HL-60 (cell line): ENCODE data around the gene SH2D3A.

Source experiments
- GABPA ChIP-seq: IDR thresholded peaks from 2 replicates; pipeline ENCODE4 v1.6.1; 2012; ENCODE audit warnings: low read depth
- TF ChIP-seq, protein P1 (sequence below): IDR thresholded peaks from 2 replicates; pipeline ENCODE4 v1.6.1; 2012; ENCODE audit warnings: low read depth; ENCODE audit not compliant: insufficient replicate concordance
- TF ChIP-seq, protein P2 (sequence below): IDR thresholded peaks from one replicate; pipeline ENCODE4 v1.5.1; 2011; ENCODE audit warnings: low read length, control low read depth, inconsistent platforms; ENCODE audit not compliant: insufficient read depth

DNA sequence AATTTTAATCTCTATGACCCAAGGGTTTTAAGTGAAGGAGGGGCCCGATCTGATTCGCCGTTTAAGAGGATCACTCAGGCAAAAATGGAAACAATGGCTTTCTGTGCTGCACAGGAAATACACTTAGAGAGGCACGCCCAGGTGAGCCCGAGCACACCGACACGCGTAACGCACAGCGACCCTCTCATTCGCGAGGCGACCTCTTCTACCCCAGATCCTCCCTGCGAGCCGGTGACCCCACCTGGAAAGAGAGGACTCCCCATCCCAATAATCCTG lies 216 bp downstream of the SH2D3A start:
- TF ChIP-seq, protein P1, sequence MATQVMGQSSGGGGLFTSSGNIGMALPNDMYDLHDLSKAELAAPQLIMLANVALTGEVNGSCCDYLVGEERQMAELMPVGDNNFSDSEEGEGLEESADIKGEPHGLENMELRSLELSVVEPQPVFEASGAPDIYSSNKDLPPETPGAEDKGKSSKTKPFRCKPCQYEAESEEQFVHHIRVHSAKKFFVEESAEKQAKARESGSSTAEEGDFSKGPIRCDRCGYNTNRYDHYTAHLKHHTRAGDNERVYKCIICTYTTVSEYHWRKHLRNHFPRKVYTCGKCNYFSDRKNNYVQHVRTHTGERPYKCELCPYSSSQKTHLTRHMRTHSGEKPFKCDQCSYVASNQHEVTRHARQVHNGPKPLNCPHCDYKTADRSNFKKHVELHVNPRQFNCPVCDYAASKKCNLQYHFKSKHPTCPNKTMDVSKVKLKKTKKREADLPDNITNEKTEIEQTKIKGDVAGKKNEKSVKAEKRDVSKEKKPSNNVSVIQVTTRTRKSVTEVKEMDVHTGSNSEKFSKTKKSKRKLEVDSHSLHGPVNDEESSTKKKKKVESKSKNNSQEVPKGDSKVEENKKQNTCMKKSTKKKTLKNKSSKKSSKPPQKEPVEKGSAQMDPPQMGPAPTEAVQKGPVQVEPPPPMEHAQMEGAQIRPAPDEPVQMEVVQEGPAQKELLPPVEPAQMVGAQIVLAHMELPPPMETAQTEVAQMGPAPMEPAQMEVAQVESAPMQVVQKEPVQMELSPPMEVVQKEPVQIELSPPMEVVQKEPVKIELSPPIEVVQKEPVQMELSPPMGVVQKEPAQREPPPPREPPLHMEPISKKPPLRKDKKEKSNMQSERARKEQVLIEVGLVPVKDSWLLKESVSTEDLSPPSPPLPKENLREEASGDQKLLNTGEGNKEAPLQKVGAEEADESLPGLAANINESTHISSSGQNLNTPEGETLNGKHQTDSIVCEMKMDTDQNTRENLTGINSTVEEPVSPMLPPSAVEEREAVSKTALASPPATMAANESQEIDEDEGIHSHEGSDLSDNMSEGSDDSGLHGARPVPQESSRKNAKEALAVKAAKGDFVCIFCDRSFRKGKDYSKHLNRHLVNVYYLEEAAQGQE: no peak
- TF ChIP-seq, protein P2, sequence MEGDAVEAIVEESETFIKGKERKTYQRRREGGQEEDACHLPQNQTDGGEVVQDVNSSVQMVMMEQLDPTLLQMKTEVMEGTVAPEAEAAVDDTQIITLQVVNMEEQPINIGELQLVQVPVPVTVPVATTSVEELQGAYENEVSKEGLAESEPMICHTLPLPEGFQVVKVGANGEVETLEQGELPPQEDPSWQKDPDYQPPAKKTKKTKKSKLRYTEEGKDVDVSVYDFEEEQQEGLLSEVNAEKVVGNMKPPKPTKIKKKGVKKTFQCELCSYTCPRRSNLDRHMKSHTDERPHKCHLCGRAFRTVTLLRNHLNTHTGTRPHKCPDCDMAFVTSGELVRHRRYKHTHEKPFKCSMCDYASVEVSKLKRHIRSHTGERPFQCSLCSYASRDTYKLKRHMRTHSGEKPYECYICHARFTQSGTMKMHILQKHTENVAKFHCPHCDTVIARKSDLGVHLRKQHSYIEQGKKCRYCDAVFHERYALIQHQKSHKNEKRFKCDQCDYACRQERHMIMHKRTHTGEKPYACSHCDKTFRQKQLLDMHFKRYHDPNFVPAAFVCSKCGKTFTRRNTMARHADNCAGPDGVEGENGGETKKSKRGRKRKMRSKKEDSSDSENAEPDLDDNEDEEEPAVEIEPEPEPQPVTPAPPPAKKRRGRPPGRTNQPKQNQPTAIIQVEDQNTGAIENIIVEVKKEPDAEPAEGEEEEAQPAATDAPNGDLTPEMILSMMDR: no peak
- no peak for TF ChIP-seq GABPA
